ENCODE results near the gene UPK3B. TPM values are rescaled to one million over a fixed set of nuclear protein-coding genes. Genes with fewer than 3 reads are reported as not detected.
"Not testable (repeated sequence)": the region's sequence is repeated elsewhere in the genome, so short reads cannot be mapped to it uniquely, and the experiment has no call there.

UPK3B gene
- total and polyA plus RNA-seq, 2 donors (not counting 3 experiments of a cell fraction or from before 2014, with no cell fraction given) = 0.77 TPM; not detected in 1

GRCh38 chr7:76506643-76507042 is 3.7 kb upstream of the UPK3B start:
- dilution Hi-C loops (cut with MboI; ENCODE audit: extremely low pct_ligation_motif_present, low sequenced_read_pairs); H3K9ac ChIP-seq (replicated peaks; ENCODE audit: extremely low read depth, insufficient read depth, low read length); H3K79me2 ChIP-seq (ENCODE audit: control insufficient read depth, insufficient read depth, low read length); H3K4me2 ChIP-seq (ENCODE audit: insufficient read depth, low read length); H3K36me3 ChIP-seq (ENCODE audit: control insufficient read depth in 2 of 2, extremely low read depth in 1 of 2, insufficient read depth in 2 of 2, low read length in 2 of 2); H3K9me1 ChIP-seq (replicated peaks; ENCODE audit: control insufficient read depth, extremely low read depth, insufficient read depth, low read length); H3K4me1 ChIP-seq (ENCODE audit: control insufficient read depth, extremely low read depth, insufficient read depth, low read length); H2AFZ ChIP-seq (ENCODE audit: low read depth, low read length); H3K4me3 ChIP-seq (replicated peaks in 1 of 3; ENCODE audit: insufficient read depth in 1 of 3, low read depth in 1 of 3, low read length in 3 of 3); BruUV-seq (replicated peaks); CTCF ChIA-PET; H3K9me3 ChIP-seq (replicated peaks; ENCODE audit: control insufficient read depth, insufficient read depth, low read length); H3K27me3 ChIP-seq (ENCODE audit: control insufficient read depth in 2 of 2, insufficient read depth in 2 of 2, low read length in 2 of 2); POLR2A ChIA-PET; intact Hi-C loops (cut with micrococcal nuclease); H4K20me1 ChIP-seq (replicated peaks; ENCODE audit: control insufficient read depth, extremely low read depth, insufficient read depth, low read length); FAIRE-seq; DNase-seq (ENCODE audit: low read depth, low spot score); H3K27ac ChIP-seq (ENCODE audit: insufficient read depth, low read depth, low read length): not testable (repeated sequence)

- dilution Hi-C loops (cut with MboI; ENCODE audit: extremely low pct_ligation_motif_present, low sequenced_read_pairs) (no loop called here), intact Hi-C loops (cut with micrococcal nuclease) (no loop called here)
- Histone ChIP-seq H3K4me2 (ENCODE audit: insufficient read depth, low read length) (no peak overlapping the region), H3K79me2 (ENCODE audit: control insufficient read depth, insufficient read depth, low read length) (no peaks in the 10 kb centered on the region), H3K27me3 (ENCODE audit: control insufficient read depth in 2 of 2, insufficient read depth in 2 of 2, low read length in 2 of 2) (no peaks in the 10 kb centered on the region), H3K9me1 (replicated peaks; ENCODE audit: control insufficient read depth, extremely low read depth, insufficient read depth, low read length) (no peaks in the 10 kb centered on the region), H3K4me1 (ENCODE audit: control insufficient read depth, extremely low read depth, insufficient read depth, low read length) (no peaks in the 10 kb centered on the region), H2AFZ (ENCODE audit: low read depth, low read length) (no peak overlapping the region), H3K4me3 (replicated peaks in 1 of 3; ENCODE audit: insufficient read depth in 1 of 3, low read depth in 1 of 3, low read length in 3 of 3) (no peak overlapping the region), H4K20me1 (replicated peaks; ENCODE audit: control insufficient read depth, extremely low read depth, insufficient read depth, low read length) (no peaks in the 10 kb centered on the region), H3K9ac (replicated peaks; ENCODE audit: extremely low read depth, insufficient read depth, low read length) (no peak overlapping the region), H3K27ac (ENCODE audit: insufficient read depth, low read depth, low read length) (no peak overlapping the region), H3K36me3 (ENCODE audit: control insufficient read depth in 2 of 2, extremely low read depth in 1 of 2, insufficient read depth in 2 of 2, low read length in 2 of 2) (no peaks in the 10 kb centered on the region), H3K9me3 (replicated peaks; ENCODE audit: control insufficient read depth, insufficient read depth, low read length) (no peaks in the 10 kb centered on the region)
- TF ChIP-seq GATA2 (IDR thresholded peaks at IDR 0.05; ENCODE audit: insufficient read depth, insufficient read length, low read depth, low read length) (no peak), MYC (IDR thresholded peaks at IDR 0.05; ENCODE audit: low read depth, low read length) (no peak), POLR2A (IDR thresholded peaks at IDR 0.05; ENCODE audit: low read depth, low read length) (no peak), JUN (IDR thresholded peaks at IDR 0.05; ENCODE audit: borderline replicate concordance, insufficient read depth, insufficient read length, low read depth) (no peak)
- peak; percentile 1 for DNase-seq (ENCODE audit: low read depth, low spot score)
- FAIRE-seq = peak; percentile 52
- ChIA-PET POLR2A (no interaction called here), CTCF (no interaction called here)
- BruUV-seq (replicated peaks) = no TSS peak
These were observed 2.5 kb upstream of the UPK3B start for GRCh38 chr7:76507723-76508406.

- H3K4me1 ChIP-seq (ENCODE audit: control insufficient read depth, extremely low read depth, insufficient read depth, low read length); H3K27ac ChIP-seq (ENCODE audit: insufficient read depth, low read depth, low read length); H3K4me2 ChIP-seq (ENCODE audit: insufficient read depth, low read length); POLR2A ChIA-PET; H3K4me3 ChIP-seq (replicated peaks in 1 of 3; ENCODE audit: insufficient read depth in 1 of 3, low read depth in 1 of 3, low read length in 3 of 3); BruUV-seq (replicated peaks); H3K9ac ChIP-seq (replicated peaks; ENCODE audit: extremely low read depth, insufficient read depth, low read length); CTCF ChIA-PET; H3K27me3 ChIP-seq (ENCODE audit: control insufficient read depth in 2 of 2, insufficient read depth in 2 of 2, low read length in 2 of 2); intact Hi-C loops (cut with micrococcal nuclease); dilution Hi-C loops (cut with MboI; ENCODE audit: extremely low pct_ligation_motif_present, low sequenced_read_pairs); H3K79me2 ChIP-seq (ENCODE audit: control insufficient read depth, insufficient read depth, low read length); H3K36me3 ChIP-seq (ENCODE audit: control insufficient read depth in 2 of 2, extremely low read depth in 1 of 2, insufficient read depth in 2 of 2, low read length in 2 of 2); H3K9me1 ChIP-seq (replicated peaks; ENCODE audit: control insufficient read depth, extremely low read depth, insufficient read depth, low read length); FAIRE-seq; DNase-seq (ENCODE audit: low read depth, low spot score); H4K20me1 ChIP-seq (replicated peaks; ENCODE audit: control insufficient read depth, extremely low read depth, insufficient read depth, low read length); H2AFZ ChIP-seq (ENCODE audit: low read depth, low read length); H3K9me3 ChIP-seq (replicated peaks; ENCODE audit: control insufficient read depth, insufficient read depth, low read length): not testable (repeated sequence)
These were observed 1.0 kb downstream of the UPK3B start for GRCh38 chr7:76511200-76511910.
